Mucosa of gallbladder (tissue), 1 donor: Measurements from ENCODE around the gene WDR41. TPM values are rescaled to one million over a fixed set of nuclear protein-coding genes. Genes with fewer than 3 reads are reported as not detected.
"Not testable (repeated sequence)": the region's sequence is repeated elsewhere in the genome, so short reads cannot be mapped to it uniquely, and the experiment has no call there.

Source experiments
- DNase-seq: peaks from one replicate; pipeline ENCODE4 v3.0.0-alpha.2; 2020; ENCODE audit warnings: low spot score
- total RNA-seq: library from RNA; stranded (reverse); gene quantifications from one replicate; pipeline ENCODE4 v1.2.1, GENCODE V29; 2021
- donor health status: DM: no; HTN: no; CAD: no.

WDR41 gene, protein sequence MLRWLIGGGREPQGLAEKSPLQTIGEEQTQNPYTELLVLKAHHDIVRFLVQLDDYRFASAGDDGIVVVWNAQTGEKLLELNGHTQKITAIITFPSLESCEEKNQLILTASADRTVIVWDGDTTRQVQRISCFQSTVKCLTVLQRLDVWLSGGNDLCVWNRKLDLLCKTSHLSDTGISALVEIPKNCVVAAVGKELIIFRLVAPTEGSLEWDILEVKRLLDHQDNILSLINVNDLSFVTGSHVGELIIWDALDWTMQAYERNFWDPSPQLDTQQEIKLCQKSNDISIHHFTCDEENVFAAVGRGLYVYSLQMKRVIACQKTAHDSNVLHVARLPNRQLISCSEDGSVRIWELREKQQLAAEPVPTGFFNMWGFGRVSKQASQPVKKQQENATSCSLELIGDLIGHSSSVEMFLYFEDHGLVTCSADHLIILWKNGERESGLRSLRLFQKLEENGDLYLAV
- 30.1 TPM for total RNA-seq

DNA sequence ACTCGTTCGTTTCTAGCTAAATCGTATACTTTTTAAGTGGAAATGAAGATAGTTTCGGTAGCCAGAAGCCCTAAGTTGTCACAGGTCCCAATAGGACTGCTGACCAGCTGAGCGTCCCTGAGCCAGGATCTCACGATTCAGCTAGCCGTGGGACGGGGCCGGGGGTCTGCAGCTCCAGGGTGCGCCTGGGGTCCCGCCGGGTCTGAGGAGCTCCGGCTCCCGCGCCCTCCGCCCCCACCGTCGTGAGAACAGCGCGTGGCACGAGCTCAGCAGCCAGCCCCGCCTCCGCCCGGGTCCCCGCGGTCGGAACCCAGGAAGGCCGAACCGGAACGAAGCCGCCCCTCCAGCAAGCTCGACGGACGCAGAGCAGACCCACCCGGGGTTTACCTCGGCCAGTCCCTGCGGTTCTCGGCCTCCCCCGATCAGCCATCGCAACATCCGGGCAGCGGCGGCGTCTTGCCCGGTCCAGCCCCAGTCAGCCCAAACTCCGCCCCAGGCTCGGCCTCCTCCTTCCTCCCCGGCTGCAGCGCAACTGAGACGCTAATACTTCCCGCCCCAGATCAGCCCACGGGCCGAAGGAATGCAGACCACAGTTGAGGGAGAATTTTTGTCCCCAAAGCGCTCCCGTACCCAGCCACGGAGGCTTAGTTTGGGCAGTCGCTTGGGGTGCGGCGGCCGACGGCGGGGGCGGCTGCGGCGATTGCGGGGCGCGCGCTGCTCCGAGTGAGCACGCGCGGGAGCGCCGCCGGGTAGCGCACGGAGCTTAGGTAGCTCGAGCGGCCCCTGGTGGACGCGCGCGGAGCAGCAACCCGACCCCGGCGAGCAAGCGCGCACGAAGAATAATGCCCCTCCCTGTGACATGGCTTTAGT lies at the start of gene WDR41:
Gene WDR41, minus strand, starts transcription at position 534 of the 870 bp plus-strand sequence. Its CDS starts 96 bp downstream, at position 438.
- DNase-seq: peak; percentile 89

DNA sequence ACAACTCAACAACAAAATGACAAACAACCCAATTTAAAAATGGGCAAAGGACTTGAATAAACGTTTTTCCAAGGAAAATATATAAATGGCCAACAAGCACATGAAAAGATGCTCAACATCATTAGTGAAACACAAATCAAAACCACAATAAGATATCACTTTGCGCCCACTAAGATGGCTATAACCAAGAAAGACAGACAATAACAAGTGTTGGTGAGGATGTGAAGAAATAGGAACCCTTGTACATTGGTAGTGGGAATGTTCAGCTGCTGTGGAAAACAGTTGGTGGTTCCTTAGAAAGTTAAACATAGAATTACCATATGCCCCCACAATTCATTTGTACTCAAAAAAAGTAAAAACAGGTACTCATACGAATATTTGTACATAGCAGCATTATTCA lies 39.2 kb upstream of the WDR41 start:
- DNase-seq: no peak

DNA sequence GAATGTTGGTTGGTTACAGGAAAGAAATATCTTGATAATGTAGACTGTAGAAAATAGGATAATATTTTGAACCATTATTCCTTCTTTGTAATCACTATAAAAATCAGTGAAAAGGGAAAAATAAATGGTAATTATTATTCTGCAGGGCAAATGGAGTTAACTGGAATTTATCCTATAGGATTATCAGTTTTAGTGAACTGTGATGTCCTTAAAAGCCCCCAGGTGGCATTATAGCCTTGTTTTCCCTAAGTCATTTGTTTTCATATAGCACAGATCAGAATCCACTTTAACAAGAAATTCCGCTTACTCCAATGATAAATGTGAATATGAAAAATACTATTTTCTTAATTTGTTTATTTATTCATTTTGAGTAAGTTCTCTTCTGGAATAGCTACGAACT lies 26.2 kb upstream of the WDR41 start:
- no peak for DNase-seq

DNA sequence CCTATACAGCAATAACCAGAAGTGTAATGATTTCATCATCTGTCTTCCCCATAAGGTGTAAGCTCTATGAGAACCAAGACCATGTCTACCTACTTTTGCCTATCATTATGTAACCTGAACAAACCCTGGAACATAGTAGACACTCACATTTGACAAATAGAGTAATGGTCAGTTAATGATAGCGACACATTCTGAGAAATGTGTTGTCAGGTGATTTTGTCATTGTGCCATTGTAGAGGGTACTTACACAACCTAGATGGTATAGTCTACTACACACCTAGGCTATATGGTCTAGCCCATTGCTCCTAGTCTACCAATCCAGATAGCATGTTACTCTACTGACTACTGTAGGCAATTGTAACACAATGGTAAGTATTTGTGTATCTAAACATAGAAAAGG lies 22.3 kb upstream of the WDR41 start:
- no peak for DNase-seq

- no peak for DNase-seq
These were observed 21.2 kb upstream of the WDR41 start for GRCh38 chr5:77513321-77513720.

- DNase-seq: not testable (repeated sequence)
These were observed 9.0 kb upstream of the WDR41 start for GRCh38 chr5:77501132-77501531.

DNA sequence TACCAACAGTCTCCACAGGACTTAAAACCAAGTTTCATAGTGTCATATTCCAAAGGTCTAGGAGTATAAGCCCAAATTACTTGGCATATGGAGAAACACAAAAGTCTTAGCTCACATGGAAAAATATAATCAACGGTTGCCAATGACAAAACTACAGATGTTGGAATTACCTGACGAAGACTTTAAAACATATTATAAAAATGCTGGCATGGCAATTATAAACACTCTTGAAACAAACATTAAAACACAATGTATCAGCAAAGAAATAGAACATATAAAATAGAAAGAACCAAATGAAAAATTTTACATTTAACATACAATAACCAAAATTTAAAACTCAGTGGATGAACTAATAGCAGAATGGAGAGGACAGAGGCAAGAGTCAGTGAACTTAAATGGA lies 7.9 kb upstream of the WDR41 start:
- DNase-seq: no peak

GRCh38 chr5:77499441-77499840 lies 7.3 kb upstream of the WDR41 start:
- DNase-seq: no peak

DNA sequence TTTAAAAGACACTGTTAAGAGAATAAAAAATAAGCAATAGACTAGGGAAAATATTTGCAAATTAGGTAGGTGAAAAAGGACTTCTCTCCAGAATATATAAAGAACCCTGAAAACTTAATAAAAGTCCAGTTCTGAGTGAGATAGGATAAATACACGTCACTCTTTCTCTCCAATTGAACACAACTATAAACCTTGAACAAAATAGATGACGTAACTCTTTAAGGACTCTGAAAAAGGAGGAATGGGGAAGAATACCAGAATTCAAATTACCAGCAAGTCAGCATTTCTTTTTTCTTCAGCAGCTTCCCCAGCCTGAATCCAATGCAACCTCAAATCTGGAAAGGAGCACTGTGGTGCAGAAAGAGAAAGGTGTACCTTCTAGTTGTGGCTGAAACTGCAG lies 6.8 kb upstream of the WDR41 start:
- no peak for DNase-seq

DNA sequence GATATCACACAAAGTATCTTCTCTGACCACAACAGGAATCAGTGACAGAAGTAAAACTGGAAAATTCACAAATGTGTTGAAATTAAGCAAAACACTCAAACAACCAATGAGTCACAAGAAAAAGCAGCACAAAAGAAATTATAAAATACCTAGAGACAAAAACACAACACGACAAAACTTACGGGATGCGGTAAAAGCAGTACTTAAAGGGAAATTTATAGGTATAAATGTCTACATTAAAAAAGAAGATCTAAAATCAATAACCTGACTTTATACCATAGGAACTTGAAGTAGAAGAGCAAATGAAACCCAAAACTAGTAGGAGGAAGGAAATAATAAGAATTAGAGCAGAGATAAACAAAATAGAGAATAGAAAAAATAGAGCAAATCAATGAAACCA lies 2.8 kb upstream of the WDR41 start:
- no peak for DNase-seq

DNA sequence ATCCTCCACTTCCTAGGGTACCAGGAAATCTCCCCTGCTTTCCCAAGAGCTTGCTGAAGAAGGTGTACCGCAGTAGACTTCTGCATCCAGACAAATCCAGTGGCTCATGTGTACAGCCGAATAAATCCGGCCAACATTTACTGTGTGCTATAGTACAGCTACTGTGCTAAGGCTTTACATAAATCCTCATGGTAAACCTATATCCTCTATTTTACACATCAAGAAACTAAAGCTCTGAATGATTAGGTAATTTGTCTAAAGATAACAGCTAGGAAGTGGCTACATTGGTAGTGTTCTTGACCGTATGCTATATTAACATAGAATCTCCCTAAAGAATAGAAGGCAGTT lies 511 bp upstream of the WDR41 start:
- no peak for DNase-seq

DNA sequence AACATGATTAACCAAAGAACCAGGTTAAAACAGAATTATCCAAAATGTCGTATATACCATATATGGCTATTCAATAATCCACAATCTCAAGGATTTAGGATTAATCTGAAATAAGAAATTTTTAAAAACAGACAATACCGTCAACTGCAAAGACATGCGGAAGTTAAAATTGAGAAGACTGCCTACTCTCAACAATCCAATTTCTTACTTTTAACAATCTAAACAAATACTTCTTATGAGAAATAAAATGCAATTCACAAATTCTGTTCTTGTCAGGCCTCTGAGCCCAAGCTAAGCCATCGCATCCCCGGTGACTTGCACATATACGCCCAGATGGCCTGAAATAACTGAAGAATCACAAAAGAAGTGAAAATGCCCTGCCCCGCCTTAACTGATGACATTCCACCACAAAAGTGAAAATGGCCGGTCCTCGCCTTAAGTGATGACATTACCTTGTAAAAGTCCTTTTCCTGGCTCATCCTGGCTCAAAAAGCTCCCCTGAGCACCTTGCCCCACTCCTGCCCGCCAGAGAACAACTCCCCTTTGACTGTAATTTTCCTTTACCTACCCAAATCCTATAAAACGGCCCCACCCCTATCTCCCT lies 1.3 kb downstream of the WDR41 start:
- not testable (repeated sequence) for DNase-seq

DNA sequence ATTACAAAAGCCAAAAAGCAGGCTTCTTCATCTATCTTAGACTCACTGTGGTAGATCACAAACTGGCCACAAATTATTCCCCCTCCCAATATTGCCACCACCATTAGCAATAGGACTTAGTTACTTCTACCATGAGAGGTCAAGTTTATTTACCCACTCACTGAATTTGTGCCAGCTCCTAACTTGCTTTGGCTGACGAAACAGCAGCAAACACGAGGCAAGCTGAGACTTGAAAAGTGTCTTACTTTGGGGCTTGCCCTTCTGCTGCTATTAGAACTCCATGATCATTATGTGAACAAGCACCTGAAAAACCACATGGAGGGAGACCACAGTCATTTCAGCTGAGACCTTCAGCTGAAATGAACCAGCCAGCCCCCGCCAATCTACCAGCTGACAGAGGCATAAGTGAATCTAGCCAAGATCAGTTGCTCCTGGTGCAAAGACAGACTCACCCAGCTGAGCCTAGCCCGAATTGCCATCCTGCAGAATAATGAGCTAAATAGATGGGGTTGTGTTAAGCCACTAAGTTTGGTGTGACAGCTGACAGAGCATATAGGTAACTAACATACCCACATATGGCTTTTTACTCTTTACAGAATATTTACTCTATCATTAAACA lies 5.7 kb downstream of the WDR41 start:
- DNase-seq: no peak

- no peak for DNase-seq
These were observed 8.4 kb downstream of the WDR41 start for GRCh38 chr5:77483682-77484081.

DNA sequence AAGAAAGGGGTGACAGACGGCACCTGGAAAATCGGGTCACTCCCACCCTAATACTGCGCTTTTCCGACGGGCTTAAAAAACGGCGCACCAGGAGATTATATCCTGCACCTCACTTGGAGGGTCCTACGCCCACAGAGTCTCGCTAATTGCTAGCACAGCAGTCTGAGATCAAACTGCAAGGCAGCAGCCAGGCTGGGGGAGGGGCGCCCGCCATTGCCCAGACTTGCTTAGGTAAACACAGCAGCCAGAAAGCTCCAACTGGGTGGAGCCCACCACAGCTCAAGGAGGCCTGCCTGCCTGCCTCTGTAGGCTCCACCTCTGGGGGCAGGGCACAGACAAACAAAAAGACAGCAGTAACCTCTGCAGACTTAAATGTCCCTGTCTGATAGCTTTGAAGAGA lies 17.1 kb downstream of the WDR41 start:
- DNase-seq: not testable (repeated sequence)

GRCh38 chr5:77468875-77469274 lies 23.2 kb downstream of the WDR41 start:
- not testable (repeated sequence) for DNase-seq

DNA sequence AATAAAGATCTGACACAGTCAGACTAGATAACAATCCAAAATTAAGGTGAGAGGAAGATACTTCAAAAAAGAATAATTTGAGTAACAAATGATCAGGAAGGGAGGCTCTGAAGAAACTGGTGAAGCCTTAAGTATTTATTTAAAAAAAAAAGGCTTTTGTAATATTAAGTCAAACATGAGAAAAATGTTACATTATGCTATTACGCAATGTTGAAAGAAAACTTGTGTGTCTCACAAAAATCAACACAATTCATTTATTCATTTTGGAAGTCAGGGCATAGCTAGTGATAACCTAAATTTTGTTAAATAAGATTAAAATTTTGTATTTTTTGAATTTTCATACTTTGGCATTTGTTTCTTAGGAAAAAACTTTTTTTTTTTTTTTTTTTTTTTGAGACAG lies 28.2 kb downstream of the WDR41 start:
- no peak for DNase-seq

DNA sequence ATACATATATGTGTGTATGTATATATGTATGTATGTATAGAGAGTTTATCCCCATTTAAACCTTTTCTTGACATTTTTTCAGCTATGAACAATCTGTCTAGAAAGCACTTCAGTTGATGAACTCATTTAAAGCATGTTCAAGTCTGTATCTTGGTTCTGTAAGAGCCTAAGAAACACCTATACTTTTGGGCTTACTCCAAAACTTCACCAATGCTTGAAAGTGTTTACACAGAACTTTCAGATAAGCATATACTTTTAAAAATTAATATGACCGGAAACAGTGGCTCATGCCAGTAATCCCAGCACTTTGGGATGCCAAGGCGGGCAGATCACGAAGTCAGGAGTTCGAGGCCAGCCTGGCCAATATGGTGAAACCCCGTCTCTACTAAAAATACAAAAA lies 30.8 kb downstream of the WDR41 start:
- DNase-seq: no peak

DNA sequence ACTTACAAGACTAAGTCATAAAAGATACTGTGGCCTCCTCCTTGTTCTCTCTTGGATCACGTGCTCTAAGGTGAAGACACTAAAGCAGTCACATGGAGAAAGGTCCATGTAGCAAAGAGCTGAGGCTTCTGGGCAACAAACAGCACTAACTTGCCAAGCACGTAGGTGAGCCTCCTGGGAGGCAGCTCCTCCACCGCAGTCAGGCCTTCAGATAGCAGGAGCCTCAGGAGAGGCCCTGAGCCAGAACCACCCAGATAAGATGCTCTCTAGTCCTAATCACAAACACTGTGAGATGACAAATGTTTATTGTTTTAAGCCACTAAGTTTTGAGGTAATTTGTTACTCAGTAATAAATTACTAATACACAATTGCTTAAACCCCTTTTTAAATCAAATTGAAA lies 38.0 kb downstream of the WDR41 start:
- no peak for DNase-seq

- no peak for DNase-seq
These were observed 39.8 kb downstream of the WDR41 start for GRCh38 chr5:77452351-77452750.

DNA sequence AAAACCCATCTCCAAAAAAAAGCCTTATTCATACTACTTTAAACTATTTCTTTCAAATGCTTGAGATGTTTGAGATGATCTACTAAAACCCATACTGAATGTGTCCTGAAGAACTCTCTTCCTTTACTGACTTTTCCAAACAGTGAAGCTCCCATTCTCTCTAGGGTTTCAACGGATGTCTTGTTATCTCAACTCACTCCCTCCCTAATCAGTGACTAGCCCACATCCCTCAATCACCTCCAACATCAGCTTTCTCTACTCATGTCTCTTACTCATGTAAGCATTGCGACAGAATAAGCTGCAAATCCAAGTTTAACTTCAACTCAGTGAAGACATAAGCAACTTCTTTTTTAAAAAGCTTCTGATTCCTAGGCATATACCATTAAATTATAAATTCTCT lies 42.1 kb downstream of the WDR41 start:
- DNase-seq: no peak

GRCh38 chr5:77449277-77449676 lies 42.8 kb downstream of the WDR41 start:
- no peak for DNase-seq
